IMR-90 (cell line): ENCODE data around the gene SP140. TPM values are rescaled to one million over a fixed set of nuclear protein-coding genes. Genes with fewer than 3 reads are reported as not detected.

ENCODE experiments used
- ATAC-seq: fragments of 200-7000 bp; cut with Tn5 transposase; 2 replicates; pipeline ENCODE4 v1.9.1; 2020; ENCODE audit warnings: low read depth, mild to moderate bottlenecking, moderate library complexity
- BruUV-seq: library from RNA; stranded (reverse); fragments of 400-500 nt; replicated peaks from 2 replicates; lab custom pipeline; 2021; lab: Mats Ljungman, UMichigan
- CTCF ChIA-PET: fragments of 300-600 bp; formaldehyde crosslinking; extraction: SDS; loops from one replicate; lab custom pipeline; 2021; ENCODE audit warnings: antibody characterized with exemption; lab: Yijun Ruan, JAX
- POLR2A ChIA-PET: fragments of 300-600 bp; sonication (Branson Sonifier 250); formaldehyde crosslinking; loops from one replicate; lab custom pipeline; 2022; ENCODE audit warnings: antibody characterized with exemption; ENCODE audit not compliant: unreplicated experiment; lab: Charles Lee
- DNase-seq: peaks from one replicate; pipeline ENCODE4 v3.0.0; 2013
- H2AFZ ChIP-seq: replicated peaks from 2 replicates; pipeline ENCODE3; 2013; ENCODE audit warnings: low read length, mild to moderate bottlenecking; ENCODE audit not compliant: poor library complexity
- H2AK5ac ChIP-seq: 2 replicates; pipeline ENCODE4 v1.6.1; 2013; ENCODE audit warnings: low read depth, low read length, inconsistent platforms
- H2AK9ac ChIP-seq: replicated peaks from 2 replicates; pipeline ENCODE3; 2013; ENCODE audit warnings: mild to moderate bottlenecking, low read depth, low read length, moderate library complexity; ENCODE audit not compliant: poor library complexity
- H2BK120ac ChIP-seq: 2 replicates; pipeline ENCODE4 v1.6.1; 2013; ENCODE audit warnings: low read depth, low read length, inconsistent platforms
- H2BK15ac ChIP-seq: 3 replicates; pipeline ENCODE4 v1.6.1; 2013; ENCODE audit warnings: low read depth, low read length, inconsistent platforms
- H2BK20ac ChIP-seq: 2 replicates; pipeline ENCODE4 v1.6.1; 2013; ENCODE audit warnings: low read depth, mild to moderate bottlenecking, inconsistent platforms, low read length, moderate library complexity
- H2BK5ac ChIP-seq: 2 replicates; pipeline ENCODE4 v1.6.1; 2013; ENCODE audit warnings: mild to moderate bottlenecking, low read depth, low read length, inconsistent platforms; ENCODE audit not compliant: poor library complexity, severe bottlenecking
- H3K14ac ChIP-seq: replicated peaks from 2 replicates; pipeline ENCODE4 v1.6.1; 2013; ENCODE audit warnings: low read depth, low read length, inconsistent platforms
- H3K18ac ChIP-seq: 2 replicates; pipeline ENCODE4 v1.6.1; 2013; ENCODE audit warnings: low read depth, low read length, control low read depth
- H3K23ac ChIP-seq: 2 replicates; pipeline ENCODE4 v1.6.1; 2013; ENCODE audit warnings: low read depth, low read length, inconsistent platforms
- H3K27ac ChIP-seq: 2 replicates; pipeline ENCODE4 v1.5.1; 2013; ENCODE audit warnings: mild to moderate bottlenecking, control low read depth, low read length; ENCODE audit not compliant: insufficient read depth
- H3K27me3 ChIP-seq: 2 replicates; pipeline ENCODE4 v1.6.1; 2013; ENCODE audit warnings: low read length; ENCODE audit not compliant: control insufficient read depth, insufficient read depth
- H3K36me3 ChIP-seq: 2 replicates; pipeline ENCODE4 v1.6.1; 2013; ENCODE audit warnings: low read length, mixed read lengths; ENCODE audit not compliant: control insufficient read depth, insufficient read depth
- H3K4ac ChIP-seq: 2 replicates; pipeline ENCODE4 v1.6.1; 2013; ENCODE audit warnings: low read depth, low read length, inconsistent platforms
- H3K4me1 ChIP-seq: 2 replicates; pipeline ENCODE4 v1.6.1; 2013; ENCODE audit warnings: low read length, mixed read lengths; ENCODE audit not compliant: control insufficient read depth, insufficient read depth
- H3K4me2 ChIP-seq: 2 replicates; pipeline ENCODE4 v1.6.1; 2013; ENCODE audit warnings: low read depth, mild to moderate bottlenecking, control low read depth, low read length, moderate library complexity
- H3K4me3 ChIP-seq: 2 replicates; pipeline ENCODE4 v1.5.1; 2013; ENCODE audit warnings: low read depth, mild to moderate bottlenecking, control low read depth, low read length, moderate library complexity; ENCODE audit not compliant: insufficient read depth
- H3K56ac ChIP-seq: 2 replicates; pipeline ENCODE4 v1.6.1; 2013; ENCODE audit warnings: low read length, inconsistent platforms; ENCODE audit not compliant: insufficient read depth; ENCODE audit errors: extremely low read depth
- H3K79me1 ChIP-seq, 2 experiments: 2 replicates each; pipeline ENCODE4 v1.6.1; 2013; ENCODE audit warnings: low read length in 2 of 2, inconsistent platforms in 1 of 2, low read depth in 1 of 2
- H3K9ac ChIP-seq: 2 replicates; pipeline ENCODE4 v1.6.1; 2013; ENCODE audit warnings: low read depth, low read length, control low read depth
- H3K9me1 ChIP-seq: 2 replicates; pipeline ENCODE4 v1.6.1; 2013; ENCODE audit warnings: low read length, inconsistent platforms; ENCODE audit not compliant: insufficient read depth
- H3K9me3 ChIP-seq: 2 replicates; pipeline ENCODE4 v1.6.1; 2013; ENCODE audit warnings: low read length; ENCODE audit not compliant: control insufficient read depth, insufficient read depth
- H4K20me1 ChIP-seq: 2 replicates; pipeline ENCODE4 v1.6.1; 2013; ENCODE audit warnings: low read length, inconsistent platforms; ENCODE audit not compliant: insufficient read depth
- H4K5ac ChIP-seq: 2 replicates; pipeline ENCODE4 v1.6.1; 2013; ENCODE audit warnings: mild to moderate bottlenecking, low read depth, low read length, control low read depth
- H4K8ac ChIP-seq, 2 experiments: 2 replicates each; pipeline ENCODE4 v1.6.1; 2013; ENCODE audit warnings: low read depth in 2 of 2, low read length in 2 of 2, control low read depth in 1 of 2, inconsistent platforms in 1 of 2
- H4K91ac ChIP-seq: 2 replicates; pipeline ENCODE4 v1.6.1; 2013; ENCODE audit warnings: low read depth, low read length, inconsistent platforms; ENCODE audit not compliant: insufficient read depth
- CEBPB ChIP-seq: IDR thresholded peaks from 2 replicates; pipeline ENCODE4 v1.6.1; 2012; ENCODE audit warnings: low read depth, low read length, improper control_type of control experiment
- CHD1 ChIP-seq: IDR thresholded peaks from 2 replicates; pipeline ENCODE4 v1.6.1; 2012; ENCODE audit warnings: low read depth, low read length, improper control_type of control experiment
- CTCF ChIP-seq: conservative IDR thresholded peaks from 2 replicates; pipeline ENCODE4 v1.5.1; 2012; ENCODE audit warnings: mild to moderate bottlenecking, low read depth, low read length, improper control_type of control experiment
- FOS ChIP-seq: fragments of 150-350 bp; IDR thresholded peaks from 2 replicates; pipeline ENCODE4 v1.6.1; 2016; ENCODE audit warnings: low read depth, low read length
- MAFK ChIP-seq: IDR thresholded peaks from 2 replicates; pipeline ENCODE4 v1.6.1; 2012; ENCODE audit warnings: low read depth, low read length, improper control_type of control experiment
- MAZ ChIP-seq: IDR thresholded peaks from 2 replicates; pipeline ENCODE4 v1.6.1; 2012; ENCODE audit warnings: low read depth, mild to moderate bottlenecking, low read length, improper control_type of control experiment, moderate library complexity, borderline replicate concordance
- MXI1 ChIP-seq: IDR thresholded peaks from 2 replicates; pipeline ENCODE4 v1.6.1; 2012; ENCODE audit warnings: low read depth, mild to moderate bottlenecking, low read length, moderate library complexity, borderline replicate concordance
- NFE2L2 ChIP-seq: fragments of 150-350 bp; IDR thresholded peaks from 2 replicates; pipeline ENCODE4 v1.6.1; 2016; ENCODE audit warnings: low read depth, mild to moderate bottlenecking, low read length
- POLR2A ChIP-seq: IDR thresholded peaks from 2 replicates; pipeline ENCODE4 v1.6.1; 2012; ENCODE audit warnings: mild to moderate bottlenecking, low read depth, low read length
- RCOR1 ChIP-seq: IDR thresholded peaks from 2 replicates; pipeline ENCODE4 v1.6.1; 2012; ENCODE audit warnings: mild to moderate bottlenecking, low read length, improper control_type of control experiment; ENCODE audit not compliant: insufficient replicate concordance
- SMC3 ChIP-seq: fragments of 150-350 bp; IDR thresholded peaks from 2 replicates; pipeline ENCODE4 v1.6.1; 2016; ENCODE audit warnings: low read depth, mild to moderate bottlenecking, antibody characterized with exemption, low read length, moderate library complexity
- USF2 ChIP-seq: fragments of 150-350 bp; IDR thresholded peaks from 2 replicates; pipeline ENCODE4 v1.6.1; 2017; ENCODE audit warnings: mild to moderate bottlenecking, antibody characterized with exemption, low read length, low read depth
- WGBS, 2 experiments: methylation state at CpG; one replicate each; pipeline versions ENCODE4 v1.1.5 to v1.1.7; 2013; ENCODE audit warnings: missing lambda C conversion rate in 2 of 2; ENCODE audit not compliant: insufficient read length in 1 of 2; ENCODE audit errors: extremely low coverage in 2 of 2; 5-methylcytosine and 5-hydroxymethylcytosine counted together
- dilution Hi-C: fragments of 300-500 bp; cut with HindIII; formaldehyde crosslinking; loops from one replicate; pipeline ENCODE4 v1.14.3; 2018; ENCODE audit warnings: low sequenced_read_pairs; ENCODE audit not compliant: unreplicated experiment
- in situ Hi-C: fragments of 300-500 bp; cut with MboI; formaldehyde crosslinking; loops from 3 replicates; pipeline ENCODE4 v1.14.3; 2019; ENCODE audit warnings: low sequenced_read_pairs, inconsistent platforms, mixed read lengths
- intact Hi-C: fragments of 100-400 bp; cut with micrococcal nuclease; formaldehyde crosslinking; loops from 2 replicates; pipeline ENCODE4 v1.10.0; 2022
- polyA plus RNA-seq, 3 experiments: library from polyadenylated mRNA; depleted of rRNA; stranded (reverse); fragments of >200 nt; gene quantifications; 2 replicates each; pipeline ENCODE4 v1.2.3, GENCODE V29; 2012; ENCODE audit warnings: low replicate concordance in 1 of 3
- total RNA-seq: library from RNA; depleted of rRNA; stranded (reverse); fragments of >200 nt; gene quantifications from 2 replicates; pipeline ENCODE4 v1.2.3, GENCODE V29; 2012

Gene SP140
- total and polyA plus RNA-seq, 2 of the 4 experiments (the other 2 are of a cell fraction): 1.4 TPM

DNA sequence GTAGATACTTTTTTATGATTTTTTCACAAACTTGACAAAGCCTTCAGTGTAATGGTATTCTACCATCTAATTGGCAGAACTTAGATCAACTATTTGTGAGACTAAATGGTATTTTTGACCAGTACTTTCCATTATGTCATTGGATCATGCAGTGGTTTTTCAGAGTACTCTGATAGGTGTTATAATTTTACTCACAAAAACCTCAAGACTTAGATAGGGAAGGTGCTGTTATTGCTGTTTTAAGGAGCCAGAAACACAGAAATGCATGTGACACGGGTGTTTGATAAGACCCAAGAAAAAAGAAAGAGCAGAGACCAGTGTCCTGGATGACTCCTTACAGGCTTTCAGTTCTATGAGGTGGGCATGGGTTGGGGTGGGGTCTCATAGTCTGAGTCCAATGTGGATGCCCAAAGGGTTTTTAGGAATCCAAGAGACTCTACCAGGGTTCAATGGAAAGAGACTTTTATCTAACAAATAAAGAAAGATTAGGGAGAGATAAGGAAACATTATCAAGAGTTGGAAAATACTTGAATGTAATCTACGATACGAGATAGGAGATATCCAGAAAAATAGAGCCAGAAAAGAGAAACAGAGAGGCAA is 31.3 kb downstream of the SP140 start:
- H2BK20ac ChIP-seq: no peak overlapping the region
- no peak overlapping the region for H4K91ac ChIP-seq
- no peaks in the 10 kb centered on the region for H3K36me3 ChIP-seq
- TF ChIP-seq MAZ (no peak), FOS (no peak), MXI1 (no peak), NFE2L2 (no peak), CTCF (no peak), CEBPB (no peak), SMC3 (no peak), CHD1 (no peak), RCOR1 (no peak), POLR2A (no peak), MAFK (no peak), USF2 (no peak)
- ChIA-PET POLR2A (no interaction called here), CTCF (no interaction called here)
- H3K27me3 ChIP-seq: peaks cover under 1% of the 10 kb centered on the region; the same call in 1 of the 2 replicates
- no peak overlapping the region for H2AK5ac ChIP-seq
- H3K9ac ChIP-seq: no peak overlapping the region
- H3K56ac ChIP-seq: no peak overlapping the region
- ATAC-seq (no peak), DNase-seq (no peak)
- H4K5ac ChIP-seq: no peak overlapping the region
- H2BK5ac ChIP-seq: no peak overlapping the region
- H3K4me2 ChIP-seq: no peak overlapping the region
- no peak overlapping the region for H2AFZ ChIP-seq
- intact Hi-C loops: no loop called here
- dilution Hi-C loops: no loop called here
- H3K9me1 ChIP-seq: no peaks in the 10 kb centered on the region
- no peak overlapping the region for H3K14ac ChIP-seq
- H3K79me1 ChIP-seq: no peaks in the 10 kb centered on the region
- H3K4me3 ChIP-seq: no peak overlapping the region
- in situ Hi-C loops: no loop called here
- no peak overlapping the region for H3K27ac ChIP-seq
- no peak overlapping the region for H2AK9ac ChIP-seq
- no peaks in the 10 kb centered on the region for H3K9me3 ChIP-seq
- no peaks in the 10 kb centered on the region for H3K4me1 ChIP-seq
- H4K8ac ChIP-seq: no peak overlapping the region
- H3K4ac ChIP-seq: no peak overlapping the region
- BruUV-seq: no TSS peak
- no peak overlapping the region for H2BK15ac ChIP-seq
- no peaks in the 10 kb centered on the region for H4K20me1 ChIP-seq
- no peak overlapping the region for H2BK120ac ChIP-seq
- H3K23ac ChIP-seq: no peak overlapping the region
- no peak overlapping the region for H3K18ac ChIP-seq
- WGBS, 2 experiments: 60% methylated on average over 1 of the region's 3 CpGs; no CpG with 5 or more reads in 1 of the 2 experiments
